Vagina (tissue), 2 donors: ENCODE results near the gene RUVBL1.

Source experiments
- POLR2AphosphoS5 ChIP-seq, 2 donors: sonication (generic); formaldehyde crosslinking; IDR thresholded peaks; one replicate each; pipeline ENCODE4 v1.9.0; 2017; ENCODE audit warnings: antibody characterized with exemption in 2 of 2, mild to moderate bottlenecking in 2 of 2, low read depth in 1 of 2; ENCODE audit not compliant: insufficient read depth in 1 of 2
- TF ChIP-seq, protein P1 (sequence below), 3 experiments: fragments of 450-650 bp in 2 of 3; fragments of 200-600 bp in 1 of 3; sonication (generic) in 1 of 3; IDR thresholded peaks; one replicate each; pipeline ENCODE4 v1.5.1; 2017 to 2019; ENCODE audit warnings: antibody characterized with exemption in 3 of 3, mild to moderate bottlenecking in 2 of 3, moderate library complexity in 2 of 3

- no peak for TF ChIP-seq POLR2AphosphoS5 (IDR thresholded peaks at IDR 0.05; ENCODE audit: insufficient read depth in 1 of 2, low read depth in 1 of 2)
- TF ChIP-seq, protein P1, sequence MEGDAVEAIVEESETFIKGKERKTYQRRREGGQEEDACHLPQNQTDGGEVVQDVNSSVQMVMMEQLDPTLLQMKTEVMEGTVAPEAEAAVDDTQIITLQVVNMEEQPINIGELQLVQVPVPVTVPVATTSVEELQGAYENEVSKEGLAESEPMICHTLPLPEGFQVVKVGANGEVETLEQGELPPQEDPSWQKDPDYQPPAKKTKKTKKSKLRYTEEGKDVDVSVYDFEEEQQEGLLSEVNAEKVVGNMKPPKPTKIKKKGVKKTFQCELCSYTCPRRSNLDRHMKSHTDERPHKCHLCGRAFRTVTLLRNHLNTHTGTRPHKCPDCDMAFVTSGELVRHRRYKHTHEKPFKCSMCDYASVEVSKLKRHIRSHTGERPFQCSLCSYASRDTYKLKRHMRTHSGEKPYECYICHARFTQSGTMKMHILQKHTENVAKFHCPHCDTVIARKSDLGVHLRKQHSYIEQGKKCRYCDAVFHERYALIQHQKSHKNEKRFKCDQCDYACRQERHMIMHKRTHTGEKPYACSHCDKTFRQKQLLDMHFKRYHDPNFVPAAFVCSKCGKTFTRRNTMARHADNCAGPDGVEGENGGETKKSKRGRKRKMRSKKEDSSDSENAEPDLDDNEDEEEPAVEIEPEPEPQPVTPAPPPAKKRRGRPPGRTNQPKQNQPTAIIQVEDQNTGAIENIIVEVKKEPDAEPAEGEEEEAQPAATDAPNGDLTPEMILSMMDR (IDR thresholded peaks at IDR 0.05): no peak
These were observed 46.4 kb downstream of the RUVBL1 start for GRCh38 chr3:128077202-128077624.
